Mucosa of descending colon (tissue), 3 donors: ENCODE measurements around the gene YLPM1. TPM values are rescaled to one million over a fixed set of nuclear protein-coding genes. Genes with fewer than 3 reads are reported as not detected.

ENCODE experiments used
- ATAC-seq: fragments of 200-7000 bp; cut with Tn5 transposase; one replicate; pipeline ENCODE4 v1.9.1; 2020; ENCODE audit warnings: mild to moderate bottlenecking, moderate library complexity
- DNase-seq, 3 donors: peaks; one replicate each; pipeline ENCODE4 v3.0.0-alpha.2; 2020
- H3K36me3 ChIP-seq: fragments of 200-600 bp; one replicate; pipeline ENCODE4 v1.8.0; 2021; ENCODE audit warnings: low read depth, mild to moderate bottlenecking
- H3K4me1 ChIP-seq: fragments of 200-600 bp; one replicate; pipeline ENCODE4 v1.8.0; 2021; ENCODE audit warnings: low read depth, mild to moderate bottlenecking
- H3K4me3 ChIP-seq: fragments of 200-600 bp; one replicate; pipeline ENCODE4 v1.8.0; 2021; ENCODE audit warnings: mild to moderate bottlenecking
- H3K9me3 ChIP-seq: fragments of 200-600 bp; one replicate; pipeline ENCODE4 v1.8.0; 2021; ENCODE audit warnings: mild to moderate bottlenecking
- intact Hi-C, 2 donors: fragments of 100-400 bp; cut with DNase I in 1 of 2; cut with micrococcal nuclease in 1 of 2; formaldehyde crosslinking; loops; one replicate each; pipeline versions ENCODE4 v1.11.0 to v1.11.1; 2022; cut with DNase I, micrococcal nuclease
- total RNA-seq, 3 donors: library from RNA; stranded (reverse); fragmentation: NEBNext Ultra II Directional in 2 of 3; extraction: Animal tissue kit (Norgen Biotek cat#: 25700) in 2 of 3; gene quantifications; one replicate each; pipeline versions ENCODE4 v1.2.1 to v1.2.4, GENCODE V29; 2021 to 2023
- TF ChIP-seq, protein P1 (sequence below): fragments of 200-600 bp; IDR thresholded peaks from one replicate; pipeline ENCODE4 v1.8.0; 2022; ENCODE audit warnings: antibody characterized with exemption, mild to moderate bottlenecking
- donor health status: DM: no; HTN: no; CAD: no; lungs with moderate emphysema.
- donor health status: DM: no; HTN: no; CAD: no.
- donor health status: DM: no; HTN: yes; CAD: no.

Gene YLPM1
- total RNA-seq, 3 donors from 2014 or later: 42.1 to 59.7 (median 48.9) TPM

DNA sequence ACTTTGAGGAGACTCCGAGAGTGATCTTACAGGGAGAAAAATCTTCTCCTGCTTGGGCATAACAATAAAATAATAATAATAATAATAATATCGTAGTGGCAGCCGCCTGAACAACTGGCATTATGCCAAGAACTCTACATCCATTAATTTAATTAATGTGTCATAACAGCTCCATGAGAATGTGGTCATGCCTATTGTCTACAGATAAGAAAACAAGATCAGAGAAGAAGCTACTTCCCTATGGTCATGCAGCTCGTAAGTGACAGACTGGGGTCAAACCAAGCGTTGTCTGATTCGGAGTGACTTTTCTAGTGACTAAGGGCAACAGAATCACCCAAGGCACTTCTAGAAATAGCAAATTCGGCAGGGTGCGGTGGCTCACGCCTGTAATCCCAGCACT, 101.1 kb downstream of the YLPM1 start:
- ATAC-seq: no peak
- intact Hi-C loops: loop anchor here in 1 of 2 donors (5.0 kb wide), 1 partner anchor 43 kb away; no protein-coding TSS in a partner anchor

DNA sequence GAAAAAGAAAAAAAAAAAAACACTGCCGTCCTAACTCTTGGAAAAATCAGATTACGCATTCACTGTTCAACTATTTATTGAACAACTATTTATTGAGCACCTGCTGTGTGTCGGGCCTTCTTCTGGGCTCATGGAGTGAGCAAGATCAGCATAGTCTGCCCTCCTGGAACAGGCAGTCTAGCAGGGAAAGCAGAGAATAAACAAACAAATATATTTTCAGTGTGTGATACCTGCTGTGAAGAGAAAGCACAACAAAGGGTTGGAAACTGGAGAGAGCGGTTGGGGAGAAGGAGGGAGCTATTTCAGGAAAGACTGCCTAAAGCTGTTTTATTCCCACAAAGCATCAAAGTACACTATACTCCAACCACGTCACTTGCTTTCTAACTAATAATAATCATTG, 102.0 kb downstream of the YLPM1 start:
- peaks cover 4% of the 10 kb centered on the region for H3K4me1 ChIP-seq
- TF ChIP-seq, protein P1, sequence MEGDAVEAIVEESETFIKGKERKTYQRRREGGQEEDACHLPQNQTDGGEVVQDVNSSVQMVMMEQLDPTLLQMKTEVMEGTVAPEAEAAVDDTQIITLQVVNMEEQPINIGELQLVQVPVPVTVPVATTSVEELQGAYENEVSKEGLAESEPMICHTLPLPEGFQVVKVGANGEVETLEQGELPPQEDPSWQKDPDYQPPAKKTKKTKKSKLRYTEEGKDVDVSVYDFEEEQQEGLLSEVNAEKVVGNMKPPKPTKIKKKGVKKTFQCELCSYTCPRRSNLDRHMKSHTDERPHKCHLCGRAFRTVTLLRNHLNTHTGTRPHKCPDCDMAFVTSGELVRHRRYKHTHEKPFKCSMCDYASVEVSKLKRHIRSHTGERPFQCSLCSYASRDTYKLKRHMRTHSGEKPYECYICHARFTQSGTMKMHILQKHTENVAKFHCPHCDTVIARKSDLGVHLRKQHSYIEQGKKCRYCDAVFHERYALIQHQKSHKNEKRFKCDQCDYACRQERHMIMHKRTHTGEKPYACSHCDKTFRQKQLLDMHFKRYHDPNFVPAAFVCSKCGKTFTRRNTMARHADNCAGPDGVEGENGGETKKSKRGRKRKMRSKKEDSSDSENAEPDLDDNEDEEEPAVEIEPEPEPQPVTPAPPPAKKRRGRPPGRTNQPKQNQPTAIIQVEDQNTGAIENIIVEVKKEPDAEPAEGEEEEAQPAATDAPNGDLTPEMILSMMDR: no peak
- no peaks in the 10 kb centered on the region for H3K36me3 ChIP-seq
- DNase-seq (no peak), ATAC-seq (no peak)
- H3K9me3 ChIP-seq: no peaks in the 10 kb centered on the region
- intact Hi-C loops: no loop called here
- no peak overlapping the region for H3K4me3 ChIP-seq

More for the DNA sequence above, 101.1 kb downstream of the YLPM1 start:
- H3K36me3 ChIP-seq: no peaks in the 10 kb centered on the region
- TF ChIP-seq, protein P1: no peak
- H3K4me1 ChIP-seq: peaks cover 4% of the 10 kb centered on the region
- H3K4me3 ChIP-seq: no peak overlapping the region
- H3K9me3 ChIP-seq: no peaks in the 10 kb centered on the region
- DNase-seq: no peak

DNA sequence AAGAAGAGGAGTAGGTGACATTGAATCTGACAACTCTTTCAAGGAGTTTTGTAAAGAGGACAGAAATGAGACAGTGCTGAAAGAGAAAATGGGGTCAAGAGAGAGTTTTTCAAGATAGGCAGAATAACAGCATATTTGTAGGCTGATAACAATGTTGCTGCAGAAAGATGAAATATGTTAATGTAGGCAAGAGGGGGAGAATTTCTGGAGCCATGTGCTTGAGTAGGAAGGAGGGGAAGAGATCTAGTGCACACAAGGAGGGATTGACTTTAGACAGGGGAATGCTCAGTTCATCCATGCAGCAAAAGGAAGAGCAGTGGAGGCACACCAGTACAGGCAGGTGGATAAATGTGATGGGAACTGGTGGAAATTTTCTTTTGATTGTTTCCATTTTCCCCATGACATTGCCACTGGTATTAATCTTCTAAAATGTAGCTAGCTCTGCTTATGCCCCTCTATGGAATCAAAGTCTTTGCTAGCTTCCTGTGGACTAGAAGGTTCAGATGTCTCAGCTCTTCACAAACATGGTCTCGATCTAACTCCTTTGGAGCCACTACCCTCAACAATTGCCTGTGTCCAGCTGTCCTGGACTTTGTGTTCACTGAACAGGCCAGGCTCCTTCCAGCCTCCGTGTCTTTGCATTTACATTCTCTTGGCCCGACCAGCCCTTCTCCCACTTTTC, 103.7 kb downstream of the YLPM1 start:
- intact Hi-C loops: no loop called here
- Histone ChIP-seq H3K4me3 (no peak overlapping the region), H3K9me3 (no peaks in the 10 kb centered on the region), H3K36me3 (no peaks in the 10 kb centered on the region), H3K4me1 (no peaks in the 10 kb centered on the region)
- DNase-seq (no peak), ATAC-seq (no peak)
- TF ChIP-seq, protein P1: no peak

DNA sequence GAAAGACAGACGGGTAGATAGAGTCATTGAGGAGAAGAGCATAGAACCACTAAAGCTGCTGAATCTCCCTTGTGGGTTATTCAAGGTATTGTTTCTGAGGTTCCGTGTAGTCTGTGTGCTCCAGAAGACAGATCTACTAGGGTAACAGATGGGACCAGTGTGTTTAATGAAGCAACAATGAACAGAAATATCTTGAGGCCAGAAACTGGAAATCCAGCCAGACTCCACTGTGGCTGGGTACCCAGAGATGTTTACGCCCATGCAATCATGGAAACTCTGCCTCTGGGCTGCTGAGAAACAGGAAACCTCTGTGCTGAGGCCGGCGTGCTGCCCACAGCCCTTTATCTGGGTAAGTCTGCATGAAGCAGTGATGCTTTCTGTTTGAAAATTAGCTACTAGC, 104.6 kb downstream of the YLPM1 start:
- TF ChIP-seq, protein P1: no peak
- no peak overlapping the region for H3K4me3 ChIP-seq
- DNase-seq: peak in 2 of 3 donors; percentile 34 to 65
- no peaks in the 10 kb centered on the region for H3K4me1 ChIP-seq
- H3K9me3 ChIP-seq: no peaks in the 10 kb centered on the region
- peak; percentile 75 for ATAC-seq
- intact Hi-C loops: no loop called here
- H3K36me3 ChIP-seq: no peaks in the 10 kb centered on the region

DNA sequence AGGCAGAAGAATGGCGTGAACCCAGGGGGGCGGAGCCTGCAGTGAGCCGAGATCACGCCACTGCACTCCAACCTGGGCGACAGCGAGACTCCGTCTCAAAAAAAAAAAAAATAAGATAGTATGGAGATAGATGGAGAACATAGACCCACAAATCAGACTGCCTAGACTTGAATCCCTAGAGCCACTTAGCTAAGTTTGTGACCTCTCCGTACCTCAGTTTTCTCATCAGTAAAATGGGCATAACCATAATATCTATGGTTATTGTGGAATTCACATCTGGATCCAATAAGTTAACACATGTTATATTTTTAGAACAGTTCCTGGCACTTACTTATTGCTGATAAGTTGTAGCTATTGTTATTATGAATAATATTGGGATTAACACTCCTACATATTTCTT, 105.6 kb downstream of the YLPM1 start:
- DNase-seq (no peak), ATAC-seq (no peak)
- Histone ChIP-seq H3K9me3 (no peaks in the 10 kb centered on the region), H3K36me3 (no peaks in the 10 kb centered on the region), H3K4me3 (no peak overlapping the region), H3K4me1 (no peaks in the 10 kb centered on the region)
- intact Hi-C loops: no loop called here
- TF ChIP-seq, protein P1: no peak
